Activated CD4-positive, alpha-beta T cell treated with anti-CD3 and anti-CD28 coated beads, Interleukin-2, amount 10 ng/mL, durations not matched to agents 24 days and 14 days (primary cell): ENCODE measurements around the gene RCAN3. TPM values are rescaled to one million over a fixed set of nuclear protein-coding genes. Genes with fewer than 3 reads are reported as not detected.
"Not testable (repeated sequence)": the region's sequence is repeated elsewhere in the genome, so short reads cannot be mapped to it uniquely, and the experiment has no call there.

Experiments used
- DNase-seq: peaks from one replicate; pipeline ENCODE4 v3.0.0; 2022
- H3K27ac Mint-ChIP-seq: one replicate; pipeline ENCODE4 v1.8.0; 2022; ENCODE audit warnings: mild to moderate bottlenecking, mixed read lengths
- H3K27me3 Mint-ChIP-seq: one replicate; pipeline ENCODE4 v1.8.0; 2022; ENCODE audit warnings: mixed read lengths
- H3K36me3 Mint-ChIP-seq: one replicate; pipeline ENCODE4 v1.8.0; 2022; ENCODE audit warnings: low read depth, mild to moderate bottlenecking, mixed read lengths
- H3K4me1 Mint-ChIP-seq: one replicate; pipeline ENCODE4 v1.8.0; 2021; ENCODE audit warnings: mixed read lengths
- H3K4me3 Mint-ChIP-seq: one replicate; pipeline ENCODE4 v1.8.0; 2022; ENCODE audit warnings: mild to moderate bottlenecking, moderate library complexity, mixed read lengths
- H3K9me3 Mint-ChIP-seq: one replicate; pipeline ENCODE4 v1.8.0; 2021; ENCODE audit warnings: mixed read lengths
- intact Hi-C: fragments of 100-400 bp; cut with micrococcal nuclease; formaldehyde crosslinking; loops from one replicate; pipeline ENCODE4 v1.15.1; 2023
- total RNA-seq: library from RNA; stranded (reverse); gene quantifications from 2 replicates; pipeline ENCODE4 v1.2.3, GENCODE V29; 2022

RCAN3 gene
- total RNA-seq, result 31.2 and 31.6 TPM in 2 replicates

DNA sequence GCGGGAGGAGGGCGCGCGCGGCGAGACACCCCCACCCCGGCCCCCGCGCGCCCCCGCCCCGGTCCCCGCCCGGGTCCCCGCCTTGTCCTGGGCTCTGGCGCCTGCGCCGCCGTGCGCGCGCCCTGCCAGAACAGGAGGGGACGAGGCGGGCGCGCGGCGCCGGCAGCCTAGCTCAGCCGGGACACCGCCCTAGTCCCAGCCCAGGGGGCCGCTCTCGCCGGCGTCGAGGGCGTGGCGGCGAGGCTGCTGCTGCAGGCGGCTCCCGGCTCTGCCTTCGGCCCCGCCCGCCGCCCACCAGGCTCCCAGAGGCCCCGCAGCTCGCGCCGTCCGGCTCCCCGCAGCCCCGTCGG lies at the start of gene RCAN3:
Gene RCAN3 (plus strand): TSS at position 128 of the 350 bp plus-strand sequence. CDS start 11,537 bp downstream, outside the sequence.
- Mint-ChIP-seq H3K27ac (peak within 1 kb of the TSS; percentile 99), H3K4me1 (peaks cover 65% of the 10 kb centered on the region), H3K9me3 (peaks cover 6% of the 10 kb centered on the region), H3K27me3 (no peaks in the 10 kb centered on the region), H3K36me3 (peaks cover 8% of the 10 kb centered on the region), H3K4me3 (peak within 1 kb of the TSS; percentile 95)
- DNase-seq, result peak; percentile 97
- intact Hi-C loops, result loop anchor here (1.0 to 10.0 kb wide), 5 partner anchors 14 to 528 kb away; partner anchors contain the start of gene NIPAL3

DNA sequence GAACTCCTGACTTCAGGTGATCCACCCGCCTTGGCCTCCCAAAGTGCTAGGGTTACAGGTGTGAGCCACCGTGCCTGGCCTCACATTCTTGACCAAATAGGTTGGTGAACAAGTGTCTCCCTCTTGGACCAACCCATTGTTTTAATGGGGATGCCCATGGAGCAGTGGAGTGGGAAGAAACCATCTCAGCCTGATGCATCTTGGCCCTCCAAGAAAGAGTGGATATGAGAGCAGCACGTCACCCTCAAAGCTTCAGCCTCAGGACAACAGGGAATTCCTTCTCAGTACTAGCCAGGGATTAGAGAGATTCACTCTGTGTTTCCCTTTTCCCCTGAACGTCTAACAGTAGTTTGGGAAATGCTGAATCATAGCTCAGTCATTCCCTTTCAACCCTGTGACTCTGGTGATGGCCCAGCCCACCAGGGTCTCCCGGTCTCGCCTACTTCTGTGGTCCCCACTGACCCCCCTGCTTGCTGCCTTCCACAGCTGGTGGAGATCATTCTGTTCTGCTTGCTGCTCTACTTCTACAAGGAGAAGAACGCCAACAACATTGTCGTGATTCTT lies 49.6 kb upstream of the RCAN3 start:
- Mint-ChIP-seq H3K27me3 (no peaks in the 10 kb centered on the region), H3K4me1 (peaks cover 2% of the 10 kb centered on the region), H3K4me3 (no peak overlapping the region), H3K27ac (no peak overlapping the region), H3K9me3 (no peaks in the 10 kb centered on the region), H3K36me3 (peaks cover 71% of the 10 kb centered on the region)
- DNase-seq, result no peak
- intact Hi-C loops, result no loop called here

DNA sequence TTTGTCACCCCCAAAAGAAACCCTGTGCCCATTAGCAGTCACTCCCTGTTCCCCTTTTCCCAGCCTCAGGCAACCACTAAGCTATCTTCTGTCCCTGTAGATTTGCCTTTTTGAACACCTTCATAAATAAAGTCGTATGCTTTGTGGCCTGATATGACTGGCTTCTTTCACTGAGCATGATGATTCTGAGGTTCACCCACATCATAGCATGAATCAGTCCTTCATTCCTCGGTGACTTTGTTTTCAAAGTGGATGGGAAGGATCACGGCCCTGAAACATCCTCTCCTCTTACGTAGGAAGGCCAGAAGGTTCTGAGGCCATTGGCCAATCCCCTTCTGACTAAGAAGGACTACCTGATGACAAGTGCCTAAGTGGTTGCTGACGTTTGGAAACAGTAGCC lies 48.0 kb upstream of the RCAN3 start:
- Mint-ChIP-seq H3K36me3 (peaks cover 79% of the 10 kb centered on the region), H3K4me1 (peaks cover 2% of the 10 kb centered on the region), H3K9me3 (no peaks in the 10 kb centered on the region), H3K27ac (no peak overlapping the region), H3K4me3 (no peak overlapping the region), H3K27me3 (no peaks in the 10 kb centered on the region)
- intact Hi-C loops, result no loop called here
- no peak for DNase-seq

DNA sequence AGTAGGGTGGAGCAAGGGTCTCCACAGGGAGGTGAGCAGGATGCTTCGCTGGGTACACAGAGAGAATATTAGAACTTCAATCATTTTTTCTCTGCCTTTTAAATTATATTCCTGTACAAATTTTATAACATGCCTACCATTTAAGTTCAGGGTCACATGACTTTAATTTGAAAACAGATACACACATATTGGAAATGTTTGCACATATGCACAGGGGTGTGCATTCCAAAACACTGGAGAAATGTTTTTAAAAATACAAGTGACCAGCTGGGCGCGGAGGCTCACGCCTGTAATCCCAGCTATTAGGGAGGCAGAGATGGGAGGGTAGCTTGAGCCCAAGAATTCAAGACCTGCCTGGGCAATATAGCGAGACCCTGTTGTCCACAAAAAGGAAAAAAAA lies 47.4 kb upstream of the RCAN3 start:
- Mint-ChIP-seq H3K9me3 (no peaks in the 10 kb centered on the region), H3K4me1 (peaks cover 5% of the 10 kb centered on the region), H3K27me3 (no peaks in the 10 kb centered on the region), H3K4me3 (no peak overlapping the region), H3K36me3 (peaks cover 80% of the 10 kb centered on the region), H3K27ac (no peak overlapping the region)
- no peak for DNase-seq
- intact Hi-C loops, result no loop called here

DNA sequence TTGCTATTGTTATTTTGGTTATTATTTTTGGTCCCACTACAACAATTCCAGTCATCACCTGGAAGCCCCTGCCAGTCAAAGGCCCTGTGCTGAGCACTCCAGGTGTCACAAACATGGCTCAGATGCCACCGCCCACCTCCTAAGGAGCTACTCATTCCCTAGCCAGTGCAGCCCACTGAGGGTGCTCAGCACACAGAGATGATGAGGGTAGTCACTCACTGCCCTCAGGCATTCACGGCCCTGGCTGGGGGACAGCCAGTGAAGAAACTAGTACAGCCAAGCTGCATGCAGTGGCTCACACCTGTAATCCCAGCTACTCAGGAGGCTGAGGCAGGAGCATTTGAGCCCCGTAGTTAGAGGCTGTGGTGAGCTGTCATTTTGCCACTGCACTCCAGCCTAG lies 44.8 kb upstream of the RCAN3 start:
- Mint-ChIP-seq H3K9me3 (peaks cover 6% of the 10 kb centered on the region), H3K4me1 (peaks cover 5% of the 10 kb centered on the region), H3K27me3 (no peaks in the 10 kb centered on the region), H3K36me3 (peaks cover 81% of the 10 kb centered on the region), H3K4me3 (no peak overlapping the region), H3K27ac (no peak overlapping the region)
- no peak for DNase-seq
- intact Hi-C loops, result no loop called here

DNA sequence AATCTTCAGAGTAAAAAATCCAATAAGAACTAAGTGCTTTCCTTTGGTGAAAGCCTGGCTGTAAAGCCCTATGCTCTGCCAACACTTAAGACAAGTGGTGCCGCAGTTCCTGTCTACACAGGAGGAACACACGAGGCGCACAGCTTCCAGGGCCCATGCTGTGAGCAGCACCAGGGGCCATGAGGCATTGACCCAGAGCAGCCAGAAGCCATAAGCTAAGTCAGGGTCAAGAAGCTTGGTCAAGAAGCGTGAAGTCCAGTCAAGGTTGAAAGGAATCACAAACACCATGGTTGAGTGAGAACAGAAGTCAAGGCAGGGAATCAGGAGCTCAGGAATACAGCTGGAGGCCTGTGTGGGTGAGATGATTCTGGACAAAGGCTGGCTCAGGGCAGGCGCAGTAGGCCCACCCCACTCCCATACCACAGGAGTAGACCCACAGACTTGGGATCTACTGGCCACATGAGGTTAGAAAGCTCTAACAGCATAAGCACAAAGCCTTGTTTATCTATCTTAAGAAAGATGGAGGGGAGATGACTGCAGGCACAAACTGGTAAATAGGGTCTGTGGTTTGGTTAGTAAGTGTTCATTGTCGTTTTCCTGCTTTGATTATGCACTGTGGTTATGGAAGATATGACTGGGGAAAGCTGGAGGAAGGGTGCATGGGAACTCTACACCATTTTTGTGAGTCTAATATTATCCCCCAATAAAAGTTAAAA lies 42.9 kb upstream of the RCAN3 start:
- H3K9me3 Mint-ChIP-seq, result peaks cover 6% of the 10 kb centered on the region
- intact Hi-C loops, result no loop called here
- no peak overlapping the region for H3K27ac Mint-ChIP-seq
- peaks cover 10% of the 10 kb centered on the region for H3K4me1 Mint-ChIP-seq
- H3K27me3 Mint-ChIP-seq, result no peaks in the 10 kb centered on the region
- H3K4me3 Mint-ChIP-seq, result no peak overlapping the region
- H3K36me3 Mint-ChIP-seq, result peaks cover 69% of the 10 kb centered on the region
- DNase-seq, result no peak

DNA sequence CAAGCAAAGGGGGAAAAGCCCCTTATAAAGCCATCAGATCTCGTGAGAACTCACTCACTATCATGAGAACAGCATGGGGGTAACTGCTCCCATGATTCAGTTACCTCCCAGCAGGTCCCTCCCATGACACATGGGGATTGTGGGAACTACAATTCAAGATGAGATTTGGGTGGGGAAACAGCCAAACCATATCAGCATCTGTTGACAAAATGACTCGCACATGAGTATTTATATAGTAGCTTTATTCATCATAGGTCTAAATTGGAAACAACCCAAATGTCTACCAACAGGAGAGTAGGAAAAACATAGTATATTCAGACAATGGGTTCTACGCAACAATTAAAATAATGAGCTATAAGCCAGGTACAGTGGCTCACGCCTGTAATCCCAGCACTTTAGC lies 40.5 kb upstream of the RCAN3 start:
- H3K9me3 Mint-ChIP-seq, intact Hi-C loops: not testable (repeated sequence)

DNA sequence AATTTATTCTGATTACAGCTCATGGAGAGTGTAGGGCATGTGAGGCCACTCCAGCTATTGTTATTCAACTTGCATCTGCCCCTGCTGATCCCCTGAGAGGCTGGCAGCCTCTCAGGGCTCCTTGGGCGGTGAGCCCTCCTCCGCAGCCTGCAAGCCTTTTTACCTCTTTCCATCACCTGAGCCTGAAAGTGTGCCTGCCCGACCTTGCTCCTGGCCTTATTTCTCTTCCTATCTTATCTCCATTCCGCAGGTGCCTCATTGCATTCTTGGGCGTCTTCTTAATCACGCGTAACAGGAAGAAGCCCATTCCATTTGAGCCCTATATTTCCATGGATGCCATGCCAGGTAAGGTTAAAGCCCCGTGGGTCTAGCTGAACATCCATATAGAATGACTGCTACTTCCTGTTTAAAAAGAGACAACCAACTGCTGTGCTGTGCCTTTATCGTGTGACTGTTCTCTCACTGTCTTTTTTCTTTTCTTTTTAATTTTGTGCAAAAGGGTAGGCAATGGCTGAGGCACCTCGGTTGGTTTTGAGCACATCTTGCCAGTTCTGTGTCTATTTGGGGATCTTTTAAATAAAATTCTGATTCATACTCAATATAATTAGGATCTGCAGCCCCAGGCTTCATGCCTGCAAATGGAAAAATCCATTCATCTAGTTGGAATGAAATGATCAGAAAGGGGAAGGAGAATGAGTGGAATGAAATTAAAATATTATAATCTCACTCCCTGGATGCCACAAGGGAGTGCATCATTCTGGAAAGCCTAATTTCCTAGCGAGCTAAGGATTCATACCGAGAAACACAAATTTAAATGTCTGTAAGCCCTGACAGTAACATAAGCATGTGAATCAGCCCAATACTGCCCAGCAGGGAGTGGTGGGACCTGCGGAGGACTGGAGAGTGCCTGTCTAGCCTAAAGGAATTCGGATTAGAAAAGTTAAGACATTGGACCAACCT lies 38.6 kb upstream of the RCAN3 start:
- DNase-seq, result no peak
- no peak overlapping the region for H3K27ac Mint-ChIP-seq
- no peaks in the 10 kb centered on the region for H3K27me3 Mint-ChIP-seq
- intact Hi-C loops, result no loop called here
- H3K4me3 Mint-ChIP-seq, result no peak overlapping the region
- H3K4me1 Mint-ChIP-seq, result peaks cover 14% of the 10 kb centered on the region
- H3K9me3 Mint-ChIP-seq, result peaks cover 6% of the 10 kb centered on the region
- peaks cover 63% of the 10 kb centered on the region for H3K36me3 Mint-ChIP-seq

More for the DNA sequence above, 40.5 kb upstream of the RCAN3 start:
- H3K4me3 Mint-ChIP-seq, H3K27me3 Mint-ChIP-seq, H3K27ac Mint-ChIP-seq, DNase-seq: not testable (repeated sequence)
- Mint-ChIP-seq H3K4me1 (peaks cover 14% of the 10 kb centered on the region), H3K36me3 (peaks cover 66% of the 10 kb centered on the region)

DNA sequence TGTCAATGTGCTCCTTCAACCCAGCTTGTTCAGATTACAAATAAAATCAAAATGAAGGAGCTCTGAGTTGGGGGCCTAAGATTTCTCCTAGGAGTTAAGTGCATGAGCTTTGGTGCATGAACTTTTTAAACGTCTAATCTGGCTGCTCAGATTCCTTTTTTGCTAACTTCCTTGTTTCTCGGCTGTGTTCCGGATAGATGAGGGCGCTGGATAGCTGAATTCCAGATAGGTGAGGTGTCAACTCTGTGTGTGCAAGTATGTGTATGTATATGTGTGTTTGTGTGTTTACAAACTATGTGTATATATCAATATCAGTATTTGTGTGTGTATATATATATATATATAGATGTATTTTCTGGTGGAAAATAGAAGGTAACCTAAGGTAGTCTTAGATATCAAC lies 37.5 kb upstream of the RCAN3 start:
- DNase-seq, result no peak
- H3K9me3 Mint-ChIP-seq, result peaks cover 6% of the 10 kb centered on the region
- no peak overlapping the region for H3K27ac Mint-ChIP-seq
- intact Hi-C loops, result no loop called here
- peaks cover 61% of the 10 kb centered on the region for H3K36me3 Mint-ChIP-seq
- H3K4me3 Mint-ChIP-seq, result no peak overlapping the region
- peaks cover 11% of the 10 kb centered on the region for H3K4me1 Mint-ChIP-seq
- H3K27me3 Mint-ChIP-seq, result no peaks in the 10 kb centered on the region

DNA sequence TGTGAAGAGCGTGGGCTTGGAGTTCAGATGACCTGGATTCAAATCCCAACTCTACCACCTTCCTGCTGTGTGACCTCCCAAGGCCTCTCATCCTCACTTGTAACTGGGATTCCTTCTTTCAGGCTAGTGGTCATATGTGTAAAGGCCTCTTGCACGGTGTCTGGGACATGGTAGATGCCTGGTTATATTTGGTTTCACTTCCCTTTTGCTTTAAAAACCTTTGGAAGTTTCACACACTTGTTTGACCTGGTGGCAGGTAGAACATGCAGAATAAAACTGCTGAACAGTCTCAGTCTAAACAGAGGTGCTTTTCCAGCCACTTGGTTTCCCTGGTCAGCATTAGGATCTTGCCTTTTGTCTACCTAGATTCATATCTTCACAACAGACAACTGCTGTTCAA lies 37.0 kb upstream of the RCAN3 start:
- no peak overlapping the region for H3K4me3 Mint-ChIP-seq
- peaks cover 11% of the 10 kb centered on the region for H3K4me1 Mint-ChIP-seq
- no peaks in the 10 kb centered on the region for H3K27me3 Mint-ChIP-seq
- peaks cover 58% of the 10 kb centered on the region for H3K36me3 Mint-ChIP-seq
- peaks cover 6% of the 10 kb centered on the region for H3K9me3 Mint-ChIP-seq
- DNase-seq, result no peak
- intact Hi-C loops, result no loop called here
- no peak overlapping the region for H3K27ac Mint-ChIP-seq

DNA sequence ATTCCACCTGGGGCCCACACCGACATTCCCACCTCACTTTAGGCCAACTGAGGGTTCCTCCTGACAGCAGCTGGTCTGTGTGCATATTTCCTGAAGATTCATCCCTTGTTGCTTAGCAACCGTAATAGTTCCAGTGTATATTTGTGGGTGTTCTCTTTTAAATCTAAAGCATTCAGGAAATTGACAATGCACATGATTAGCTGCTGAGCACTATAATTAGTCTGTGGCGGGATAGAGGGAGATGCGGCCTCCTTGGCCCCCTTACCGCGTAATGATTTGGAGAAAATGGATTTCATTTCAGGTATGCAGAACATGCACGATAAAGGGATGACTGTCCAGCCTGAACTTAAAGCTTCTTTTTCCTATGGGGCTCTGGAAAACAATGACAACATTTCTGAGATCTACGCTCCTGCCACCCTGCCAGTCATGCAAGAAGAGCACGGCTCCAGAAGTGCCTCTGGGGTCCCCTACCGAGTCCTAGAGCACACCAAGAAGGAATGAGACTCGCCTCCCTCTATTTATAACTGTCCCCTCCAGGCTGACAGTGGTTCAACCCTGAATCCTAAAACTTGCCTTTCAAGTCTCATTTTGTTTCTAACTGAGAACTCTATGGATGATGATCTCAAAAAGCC lies 33.8 kb upstream of the RCAN3 start:
- no peak for DNase-seq
- Mint-ChIP-seq H3K9me3 (no peaks in the 10 kb centered on the region), H3K27ac (no peak overlapping the region), H3K4me3 (no peak overlapping the region), H3K4me1 (peaks cover 11% of the 10 kb centered on the region), H3K27me3 (no peaks in the 10 kb centered on the region), H3K36me3 (peaks cover 41% of the 10 kb centered on the region)
- intact Hi-C loops, result no loop called here

DNA sequence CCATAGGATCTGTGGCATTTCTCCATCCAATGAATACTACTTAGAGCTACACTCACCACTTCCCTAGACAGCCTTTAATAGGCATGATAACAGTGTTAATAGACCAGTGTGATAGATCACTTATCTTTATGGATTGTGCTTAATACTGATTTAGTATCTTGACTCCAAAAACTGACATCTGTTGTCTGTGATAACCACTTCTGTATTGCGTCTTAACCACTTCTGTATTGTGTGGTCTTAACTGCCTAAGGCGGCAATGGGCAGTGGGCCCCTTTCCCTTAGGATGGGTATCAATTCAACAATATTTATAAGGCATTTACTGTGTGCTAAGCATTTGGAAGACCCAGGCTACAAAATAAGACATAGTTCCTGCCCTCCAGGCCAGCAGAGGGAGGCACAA lies 32.0 kb upstream of the RCAN3 start:
- Mint-ChIP-seq H3K4me1 (no peaks in the 10 kb centered on the region), H3K4me3 (no peak overlapping the region), H3K9me3 (no peaks in the 10 kb centered on the region), H3K36me3 (peaks cover 33% of the 10 kb centered on the region), H3K27ac (no peak overlapping the region), H3K27me3 (no peaks in the 10 kb centered on the region)
- intact Hi-C loops, result no loop called here
- DNase-seq, result no peak

DNA sequence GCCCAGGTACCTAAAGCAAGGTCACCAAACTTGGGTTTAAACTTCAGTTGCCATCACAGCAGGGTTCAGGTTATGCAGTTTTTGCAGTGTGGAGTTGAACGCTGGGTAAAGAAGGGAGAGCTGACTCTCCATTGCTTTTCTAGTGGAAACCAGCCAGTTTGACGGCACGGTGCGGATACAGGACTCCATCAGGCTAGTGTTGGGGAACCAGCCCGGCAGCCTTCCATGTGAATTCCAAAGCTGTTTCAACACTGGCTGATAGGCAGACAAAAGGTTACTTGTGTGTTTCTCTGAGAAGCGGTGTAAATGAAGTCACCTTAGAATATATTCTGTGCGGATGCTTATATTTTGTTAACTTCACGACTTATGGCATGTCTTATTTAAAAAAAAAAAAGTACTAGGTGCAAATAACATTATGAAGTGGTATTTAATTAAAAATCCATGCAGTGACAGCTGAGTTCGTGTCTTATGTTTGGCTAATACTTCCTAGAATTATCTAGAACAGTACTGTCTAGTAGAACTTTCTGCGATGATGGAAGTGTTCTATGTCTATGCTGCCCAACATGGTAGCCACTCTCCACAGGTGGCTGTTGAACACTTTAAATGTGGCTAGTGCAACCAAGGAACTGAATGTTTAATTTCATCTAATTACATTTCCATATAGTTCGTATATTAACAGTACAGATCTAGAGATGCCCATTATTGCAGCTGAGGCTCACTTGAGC lies 29.9 kb upstream of the RCAN3 start:
- Mint-ChIP-seq H3K4me1 (peaks cover 2% of the 10 kb centered on the region), H3K9me3 (no peaks in the 10 kb centered on the region), H3K27me3 (no peaks in the 10 kb centered on the region), H3K36me3 (peaks cover 22% of the 10 kb centered on the region), H3K27ac (no peak overlapping the region), H3K4me3 (no peak overlapping the region)
- DNase-seq, result no peak
- intact Hi-C loops, result no loop called here
